LNCAP (cell line): Measurements from ENCODE around the gene TMEM208.

Source experiments
- TF ChIP-seq, protein P1 (sequence below): fragments of 450-650 bp; IDR thresholded peaks from 2 replicates; pipeline ENCODE4 v1.5.1; 2017; ENCODE audit warnings: mild to moderate bottlenecking

Gene TMEM208

DNA sequence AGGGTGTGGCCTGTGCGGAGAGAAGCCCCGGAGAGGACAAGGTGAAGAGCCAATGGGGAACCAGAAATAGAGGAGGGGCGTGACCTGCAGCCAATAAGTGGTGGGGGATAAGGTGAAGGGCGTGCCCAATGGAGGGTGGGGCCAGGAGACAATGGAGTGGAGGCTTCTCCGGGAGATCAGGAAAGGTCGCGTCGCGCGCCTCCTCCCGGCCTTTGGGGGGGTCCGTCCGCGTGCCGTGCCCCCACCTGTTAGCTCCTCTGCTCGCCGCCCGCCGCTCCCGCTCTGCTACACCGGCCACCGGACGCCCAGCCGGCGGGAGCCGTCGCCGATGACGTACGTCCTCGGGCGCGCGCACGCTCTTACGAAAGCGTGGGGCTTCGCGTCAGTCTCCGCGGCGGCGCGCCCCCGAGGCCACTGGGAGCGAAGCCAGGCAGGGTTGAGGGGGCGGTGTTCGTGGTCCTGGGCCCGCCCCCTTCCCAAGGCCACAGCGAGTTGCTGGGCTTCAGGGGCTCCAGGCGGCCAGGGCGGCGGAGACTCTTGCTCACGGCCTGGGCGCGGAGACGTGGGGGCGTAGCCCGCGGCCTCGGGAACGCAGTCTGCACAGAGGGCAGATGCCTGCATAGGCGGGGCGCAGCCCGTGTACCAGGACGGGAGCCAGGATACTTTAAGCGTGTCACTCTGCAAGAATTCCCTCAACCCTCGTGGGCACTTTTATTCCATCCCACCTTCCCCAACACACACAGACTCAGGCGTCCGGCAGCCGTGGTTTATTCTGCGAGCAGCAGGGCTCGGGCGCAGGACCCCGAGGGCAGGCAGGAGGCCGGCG, 43.1 kb upstream of the TMEM208 start, which contains the start of gene MATCAP1:
TSS of gene MATCAP1 (minus strand) at position 337 of the 826 bp plus-strand sequence. CDS start 3,353 bp downstream, outside the sequence.
- TF ChIP-seq, protein P1, sequence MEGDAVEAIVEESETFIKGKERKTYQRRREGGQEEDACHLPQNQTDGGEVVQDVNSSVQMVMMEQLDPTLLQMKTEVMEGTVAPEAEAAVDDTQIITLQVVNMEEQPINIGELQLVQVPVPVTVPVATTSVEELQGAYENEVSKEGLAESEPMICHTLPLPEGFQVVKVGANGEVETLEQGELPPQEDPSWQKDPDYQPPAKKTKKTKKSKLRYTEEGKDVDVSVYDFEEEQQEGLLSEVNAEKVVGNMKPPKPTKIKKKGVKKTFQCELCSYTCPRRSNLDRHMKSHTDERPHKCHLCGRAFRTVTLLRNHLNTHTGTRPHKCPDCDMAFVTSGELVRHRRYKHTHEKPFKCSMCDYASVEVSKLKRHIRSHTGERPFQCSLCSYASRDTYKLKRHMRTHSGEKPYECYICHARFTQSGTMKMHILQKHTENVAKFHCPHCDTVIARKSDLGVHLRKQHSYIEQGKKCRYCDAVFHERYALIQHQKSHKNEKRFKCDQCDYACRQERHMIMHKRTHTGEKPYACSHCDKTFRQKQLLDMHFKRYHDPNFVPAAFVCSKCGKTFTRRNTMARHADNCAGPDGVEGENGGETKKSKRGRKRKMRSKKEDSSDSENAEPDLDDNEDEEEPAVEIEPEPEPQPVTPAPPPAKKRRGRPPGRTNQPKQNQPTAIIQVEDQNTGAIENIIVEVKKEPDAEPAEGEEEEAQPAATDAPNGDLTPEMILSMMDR = no peak

DNA sequence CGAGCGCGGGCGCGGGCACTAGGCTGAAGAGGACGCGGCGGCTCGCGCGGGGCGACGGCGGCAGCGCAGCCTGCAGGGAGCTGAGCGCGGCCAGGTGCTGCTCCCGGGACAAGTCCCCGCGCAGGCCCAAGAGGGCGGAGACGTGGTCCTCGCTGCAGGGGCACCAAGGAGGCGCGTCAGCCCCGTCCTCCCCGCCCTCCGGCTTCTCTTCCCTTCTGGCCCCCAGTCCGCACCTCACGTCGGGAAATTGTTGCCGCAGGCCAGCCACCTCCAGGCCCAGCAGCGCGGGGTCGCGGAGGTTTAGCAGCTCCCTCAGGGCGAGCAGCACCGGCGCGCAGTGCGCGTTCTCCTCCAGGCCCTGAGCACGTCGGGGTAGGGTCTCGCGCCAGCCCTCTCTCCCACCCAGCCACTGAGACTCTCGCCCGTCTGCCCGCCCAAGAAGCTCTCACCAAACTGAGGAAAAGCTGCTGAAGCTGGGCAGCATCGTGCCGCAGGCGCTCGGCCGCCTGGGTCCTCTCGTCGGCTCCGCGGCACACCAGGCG, 42.4 kb upstream of the TMEM208 start:
- TF ChIP-seq, protein P1 = no peak

DNA sequence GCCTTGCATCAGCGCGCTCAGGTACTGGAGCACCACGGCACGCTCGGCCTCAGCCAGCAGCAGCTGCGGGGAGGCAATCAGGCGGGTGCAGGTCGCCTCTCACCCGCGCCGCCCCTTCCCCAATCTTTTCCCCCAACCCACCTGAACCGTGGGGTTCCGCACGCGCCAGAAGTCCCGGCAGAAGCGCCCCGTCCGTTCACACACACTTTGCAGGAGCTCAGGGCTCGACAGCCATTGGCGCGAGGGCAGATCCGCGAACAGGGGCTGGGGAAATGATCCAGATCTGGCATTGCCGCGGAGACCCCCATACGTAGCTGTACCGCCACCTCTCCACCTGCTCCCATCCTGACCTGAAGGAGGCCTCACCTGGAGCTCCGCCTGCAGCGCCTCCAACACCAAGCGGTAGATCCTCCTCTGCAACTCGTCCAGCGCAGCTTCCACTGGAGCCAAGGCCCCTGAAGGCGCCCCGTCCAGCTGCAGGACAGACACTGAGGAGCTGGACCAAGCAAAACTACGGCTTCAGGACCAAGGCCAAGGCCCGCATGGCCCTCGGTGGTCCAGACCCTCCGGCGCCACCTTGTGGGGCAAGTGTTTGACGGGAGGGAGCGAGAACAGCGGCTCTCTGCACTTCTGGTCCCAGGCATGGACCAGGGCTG, 41.8 kb upstream of the TMEM208 start:
- TF ChIP-seq, protein P1 = peak; percentile 45

DNA sequence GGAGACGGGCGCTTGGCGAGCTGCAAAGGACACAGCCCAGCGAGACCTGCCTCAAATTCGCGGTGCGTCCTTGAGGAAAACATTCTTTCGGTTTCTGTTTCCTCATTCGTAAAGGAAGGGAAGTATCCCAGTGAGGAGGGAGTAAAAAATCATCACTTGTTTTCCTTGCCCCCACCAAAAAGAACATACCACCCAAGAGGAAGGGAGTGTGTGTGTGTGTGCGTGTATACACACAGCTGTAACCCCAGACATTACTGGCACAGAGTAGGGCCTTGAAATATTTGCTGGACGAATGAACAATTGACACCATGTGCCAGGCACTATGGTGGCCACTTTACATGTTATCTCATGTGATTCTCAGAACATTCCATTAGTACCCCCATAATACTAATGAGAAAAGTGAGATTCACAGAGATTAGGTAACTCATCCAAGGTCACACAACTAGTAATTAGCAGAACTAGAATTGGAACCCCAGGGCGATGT, 41.2 kb upstream of the TMEM208 start:
- TF ChIP-seq, protein P1 = no peak; the same call in 1 of the 2 replicates

DNA sequence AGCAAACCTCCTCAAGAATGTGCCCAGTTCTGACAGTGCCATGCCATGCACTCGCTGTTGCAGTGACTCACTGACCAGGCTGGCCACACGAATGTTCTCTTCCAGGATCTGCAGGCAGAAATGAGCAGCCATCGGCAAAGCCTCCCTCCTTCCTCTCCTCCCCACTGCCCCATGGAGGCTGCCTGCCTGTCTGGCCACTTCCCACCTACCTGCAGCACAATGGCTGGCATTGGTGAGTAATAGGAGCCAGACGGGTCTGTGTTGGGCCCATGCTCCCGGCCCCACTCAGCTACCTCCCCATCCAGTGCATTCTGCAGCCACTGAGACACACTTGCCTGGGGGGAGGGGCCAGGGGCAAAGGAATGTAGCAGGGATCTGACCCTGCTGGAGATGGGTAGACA, 40.4 kb upstream of the TMEM208 start:
- TF ChIP-seq, protein P1 = no peak

DNA sequence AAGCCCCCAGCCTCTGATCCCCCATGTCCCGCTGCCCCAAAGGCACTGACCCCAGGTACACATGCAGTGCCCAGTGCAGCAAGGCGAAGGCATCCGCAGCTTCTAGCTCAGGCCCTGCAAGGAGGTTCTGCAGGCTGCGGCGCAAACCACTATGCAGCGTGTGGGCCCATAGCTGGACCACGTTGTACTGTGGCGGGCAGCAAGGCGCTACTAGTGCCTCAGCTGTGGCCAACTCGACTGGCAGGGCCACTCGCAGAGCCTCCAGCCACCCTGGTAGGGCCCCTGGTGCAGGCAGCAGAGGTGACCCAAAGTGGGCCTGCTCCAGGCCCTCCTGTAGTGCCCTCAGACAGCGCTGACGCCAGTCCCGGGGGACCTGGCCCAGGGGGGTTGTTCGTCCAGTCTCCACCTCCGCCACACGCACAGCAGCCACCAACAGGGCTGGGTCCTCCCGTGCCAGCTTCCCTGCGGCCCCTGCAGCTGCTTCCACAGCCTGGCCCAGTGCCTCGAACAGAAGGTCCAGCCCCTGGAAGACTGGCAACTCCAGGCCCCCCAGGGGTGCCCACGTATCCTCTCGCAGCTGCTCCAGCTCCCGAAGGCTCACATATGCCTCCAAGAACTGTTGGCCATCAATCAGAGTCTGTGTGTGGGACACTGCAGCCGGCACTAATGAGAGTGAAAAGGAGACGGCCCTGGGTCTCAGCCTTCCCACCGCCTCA, 39.6 kb upstream of the TMEM208 start:
- TF ChIP-seq, protein P1 = no peak

DNA sequence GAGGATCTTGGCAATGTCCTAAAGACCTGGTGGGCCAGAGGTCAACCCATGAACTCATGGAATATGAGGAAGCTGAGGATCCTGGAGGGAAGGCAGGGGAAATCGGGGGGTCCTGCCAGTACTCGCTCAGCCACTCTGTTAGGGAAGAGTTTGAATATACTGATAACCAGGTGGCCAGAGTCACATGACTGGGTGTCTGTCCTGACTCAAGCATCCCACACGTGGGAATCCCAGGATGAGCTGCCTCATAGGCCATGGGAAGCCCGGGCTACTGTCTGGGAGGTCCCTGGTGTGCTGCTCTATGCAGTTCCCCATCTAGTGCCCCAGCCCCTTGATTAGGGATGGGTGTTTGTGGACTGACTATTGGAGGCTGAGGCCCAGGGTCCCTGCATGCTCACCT, 38.6 kb upstream of the TMEM208 start:
- TF ChIP-seq, protein P1 = no peak
